HG03196 (cell line): Measurements from ENCODE around the gene RPL22.

Experiments used
- ATAC-seq: cut with Tn5 transposase; IDR thresholded peaks from one replicate; pipeline ENCODE4 v1.9.1; 2021; ENCODE audit not compliant: unreplicated experiment

Gene RPL22

DNA sequence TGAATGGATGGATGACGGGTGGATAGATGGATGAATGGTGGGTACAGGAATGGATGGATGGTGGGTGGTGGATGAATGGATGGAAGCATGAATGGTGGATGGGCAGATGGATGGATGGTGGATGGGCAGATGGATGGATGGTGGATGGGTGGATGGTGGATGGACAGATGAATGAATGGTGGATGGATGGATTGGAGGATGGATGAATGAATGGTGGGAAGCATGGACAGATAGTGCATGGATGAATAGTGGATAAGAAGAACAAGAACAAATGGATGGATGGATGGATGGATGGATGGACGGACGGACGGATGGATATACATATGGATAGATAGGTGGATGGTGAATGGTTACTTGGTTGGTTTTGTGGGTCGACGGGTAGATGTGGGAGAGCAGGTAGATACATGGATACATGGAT is 24.0 kb downstream of the RPL22 start:
- ATAC-seq = no peak

DNA sequence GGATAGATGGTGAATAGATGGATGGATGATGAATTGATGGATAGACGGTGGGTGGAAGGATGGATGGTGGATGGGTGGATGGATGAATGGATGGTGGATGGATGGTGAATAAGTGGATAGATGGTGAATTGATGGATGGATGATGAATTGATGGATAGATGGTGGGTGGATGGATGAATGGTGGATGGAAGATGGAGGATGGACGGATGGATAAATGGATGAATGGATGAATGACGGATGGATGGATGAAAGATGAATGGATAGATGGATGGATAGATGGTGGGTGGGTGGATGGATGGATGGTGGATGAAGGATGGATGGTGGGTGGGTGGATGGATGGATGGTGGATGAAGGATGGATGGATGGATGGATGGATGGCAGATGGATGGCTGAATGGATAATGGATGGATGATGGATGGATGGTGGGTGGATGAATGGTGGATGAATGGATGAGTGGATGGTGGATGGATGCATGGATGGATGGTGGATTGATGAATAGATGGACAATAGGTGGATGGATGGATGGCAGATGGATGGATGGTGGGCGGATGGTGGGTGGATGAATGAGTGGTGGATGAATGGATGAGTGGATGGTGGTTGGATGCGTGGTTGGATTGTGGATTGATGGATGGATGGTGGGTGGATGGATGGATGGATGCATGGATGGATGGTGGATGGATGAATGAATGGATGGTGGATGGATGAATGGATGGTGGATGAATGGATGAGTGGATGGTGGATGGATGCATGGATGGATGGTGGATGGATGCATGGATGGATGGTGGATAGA is 24.6 kb downstream of the RPL22 start:
- no peak for ATAC-seq

GRCh38 chr1:6172549-6172948 is 26.8 kb downstream of the RPL22 start:
- ATAC-seq = no peak

DNA sequence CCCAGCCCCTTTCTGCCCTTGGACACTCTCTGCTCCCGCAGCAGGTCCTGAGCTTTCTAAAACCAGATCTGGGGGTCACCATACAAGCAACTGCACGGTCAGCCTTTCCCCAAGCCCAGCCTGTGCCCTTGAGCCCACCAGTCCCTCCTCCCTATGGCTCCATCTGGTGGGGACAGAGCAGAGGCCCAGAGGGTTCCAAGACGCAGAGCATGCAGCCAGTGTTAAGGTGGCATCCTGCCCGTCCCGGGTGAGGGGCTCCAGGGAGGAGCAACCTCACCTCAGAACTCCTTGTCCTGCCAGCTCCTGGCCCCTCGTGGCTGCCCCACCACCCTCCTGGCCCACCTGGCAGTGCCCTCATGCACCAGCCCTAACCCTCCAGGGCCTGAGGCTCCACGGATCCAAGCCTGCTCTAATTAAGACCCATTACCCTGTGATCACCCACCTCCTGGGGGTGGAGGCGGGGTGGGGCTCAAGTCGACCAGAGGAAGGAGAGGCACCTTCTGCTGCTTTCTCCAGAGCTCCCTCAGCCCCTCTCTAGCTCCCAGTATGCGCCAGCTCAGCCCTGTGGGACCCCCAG is 27.8 kb downstream of the RPL22 start:
- ATAC-seq = no peak

- ATAC-seq = no peak
Observed at GRCh38 chr1:6170742-6171201, 28.6 kb downstream of the RPL22 start.

- ATAC-seq = no peak
Observed at GRCh38 chr1:6170116-6170741, 29.2 kb downstream of the RPL22 start.

DNA sequence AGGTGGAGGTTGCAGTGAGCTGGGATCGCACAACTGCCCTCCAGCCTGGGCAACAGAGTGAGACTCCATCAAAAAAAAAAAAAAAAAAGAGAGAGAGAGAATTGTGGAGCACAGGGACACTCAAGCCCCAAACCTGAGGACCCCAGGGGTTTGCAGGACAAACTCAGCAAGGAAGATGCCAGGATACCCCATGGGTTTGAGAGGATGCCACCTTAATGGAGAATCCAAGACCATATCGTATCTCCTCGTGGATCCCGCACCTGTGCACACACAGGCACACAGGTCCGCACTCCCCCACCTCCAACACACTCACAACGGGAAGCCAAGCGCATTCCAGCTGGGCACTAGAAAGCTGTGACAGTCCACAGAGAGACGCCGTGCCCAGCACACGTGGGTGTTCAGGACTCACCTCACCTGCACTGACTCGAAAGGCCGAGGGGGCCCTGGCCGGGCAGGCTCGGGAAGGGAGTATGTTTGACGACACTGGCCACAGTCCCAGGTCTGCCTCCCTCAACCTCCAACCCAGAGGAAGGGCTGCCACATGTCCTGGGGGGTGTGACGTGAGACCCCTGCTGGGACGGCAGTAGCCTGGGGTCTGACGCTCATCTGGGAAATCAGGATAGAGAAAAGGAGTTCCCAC is 30.3 kb downstream of the RPL22 start:
- no peak for ATAC-seq

DNA sequence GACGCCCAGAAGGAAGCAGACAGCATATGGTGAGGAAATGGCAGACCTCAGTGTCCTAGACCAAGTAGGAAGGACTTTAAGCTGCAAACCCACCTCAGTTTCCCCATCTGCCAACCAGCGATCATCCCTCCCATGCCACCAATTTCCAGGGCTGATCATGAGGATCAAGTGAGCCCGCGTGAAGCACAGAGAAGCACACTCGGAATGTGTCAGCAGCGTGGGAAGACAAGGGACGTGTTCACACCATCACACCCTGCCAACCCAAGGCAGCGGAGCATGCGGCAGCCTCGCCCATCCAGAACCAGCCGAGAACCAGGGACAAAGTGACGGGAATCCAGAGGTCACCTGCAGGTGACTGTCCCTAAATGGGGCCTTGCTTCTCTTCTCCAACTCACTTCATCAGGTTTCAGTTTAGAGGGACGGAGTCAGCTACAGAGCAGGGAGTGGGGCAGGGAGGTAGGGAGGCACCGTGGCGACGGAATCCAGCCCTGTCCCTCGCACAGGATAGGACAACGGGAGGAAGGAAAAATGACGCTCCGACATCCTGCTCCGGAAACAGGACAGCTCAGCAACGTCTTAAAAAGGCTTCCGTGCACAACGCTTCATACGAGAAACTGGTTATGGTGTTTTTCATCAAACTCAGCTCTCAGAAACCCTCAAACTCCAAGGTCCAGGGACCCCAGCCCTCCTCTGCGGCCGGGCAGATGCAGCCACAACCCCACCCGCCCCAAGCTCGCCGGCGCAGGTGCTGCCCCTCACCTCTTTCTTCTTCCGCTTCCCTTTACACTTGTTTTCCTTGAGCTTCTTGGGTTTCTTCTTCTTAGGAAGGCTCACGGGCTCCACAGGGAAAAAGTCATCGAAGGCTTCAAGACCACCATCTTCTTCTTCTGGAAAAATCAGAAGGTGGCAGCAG is 31.7 kb downstream of the RPL22 start:
- ATAC-seq = no peak

DNA sequence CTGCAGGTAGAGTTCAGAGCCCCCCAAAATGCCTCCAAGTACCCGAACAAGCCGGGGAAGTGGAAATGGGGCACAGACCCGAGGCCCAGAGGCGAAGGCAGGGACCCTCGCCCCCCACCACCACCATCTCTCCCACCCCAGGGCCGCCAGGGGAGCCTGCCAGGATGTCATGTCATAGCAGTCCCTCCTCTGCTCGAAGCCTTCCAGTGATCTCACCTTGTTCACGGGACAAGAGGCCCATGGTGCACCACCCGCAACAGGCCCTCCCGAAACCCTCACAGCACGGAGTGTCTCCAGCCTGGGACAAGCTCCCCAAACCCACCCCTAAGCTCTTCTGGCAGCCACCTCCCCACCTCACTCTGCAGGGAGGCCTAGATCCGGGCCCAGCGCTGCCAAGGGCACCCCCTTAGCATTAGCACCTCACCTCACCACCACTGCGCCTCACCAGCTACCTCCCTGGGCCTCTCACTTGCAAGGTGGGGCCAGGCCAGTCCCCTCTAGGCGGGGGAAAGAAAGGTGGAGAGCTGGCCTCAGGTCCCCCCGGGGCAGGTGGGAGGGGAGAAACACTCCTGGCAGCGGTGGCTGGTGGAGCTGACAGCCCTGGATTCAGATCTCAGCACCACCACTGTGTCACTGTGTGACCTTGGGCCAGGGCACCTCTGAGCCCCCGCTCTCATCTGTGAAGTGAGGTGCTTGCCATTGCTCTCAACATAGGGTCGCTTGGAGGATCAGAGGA is 32.6 kb downstream of the RPL22 start:
- ATAC-seq = no peak

GRCh38 chr1:6166221-6166620 is 33.2 kb downstream of the RPL22 start:
- no peak for ATAC-seq

DNA sequence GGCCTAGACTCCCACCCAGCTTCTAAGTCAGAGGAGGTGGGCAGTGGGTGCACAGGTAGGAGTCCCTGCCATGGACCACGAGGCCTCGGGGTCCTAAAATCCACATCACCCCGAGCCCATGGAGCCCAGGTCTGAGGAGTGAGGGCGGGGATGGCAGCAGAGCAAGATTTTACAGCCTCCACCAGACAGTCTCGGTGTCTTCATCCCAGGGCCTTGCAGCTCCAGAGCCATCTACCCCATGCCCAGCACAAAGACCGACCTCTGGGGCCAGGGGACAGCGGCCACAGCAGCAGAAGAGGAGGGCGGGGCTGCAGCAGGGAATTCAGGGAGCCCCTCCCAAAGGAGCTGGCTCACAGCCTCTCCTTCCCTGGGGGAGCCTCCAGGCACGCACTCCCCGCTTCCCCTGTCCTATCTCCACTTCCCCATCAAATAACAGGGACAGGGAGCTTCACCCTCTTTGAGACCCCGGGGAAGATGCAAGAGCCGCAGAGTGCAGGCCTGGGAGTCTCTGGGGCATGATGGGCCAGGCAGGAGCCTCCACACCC is 33.9 kb downstream of the RPL22 start:
- no peak for ATAC-seq

GRCh38 chr1:6165027-6165426 is 34.4 kb downstream of the RPL22 start:
- no peak for ATAC-seq

DNA sequence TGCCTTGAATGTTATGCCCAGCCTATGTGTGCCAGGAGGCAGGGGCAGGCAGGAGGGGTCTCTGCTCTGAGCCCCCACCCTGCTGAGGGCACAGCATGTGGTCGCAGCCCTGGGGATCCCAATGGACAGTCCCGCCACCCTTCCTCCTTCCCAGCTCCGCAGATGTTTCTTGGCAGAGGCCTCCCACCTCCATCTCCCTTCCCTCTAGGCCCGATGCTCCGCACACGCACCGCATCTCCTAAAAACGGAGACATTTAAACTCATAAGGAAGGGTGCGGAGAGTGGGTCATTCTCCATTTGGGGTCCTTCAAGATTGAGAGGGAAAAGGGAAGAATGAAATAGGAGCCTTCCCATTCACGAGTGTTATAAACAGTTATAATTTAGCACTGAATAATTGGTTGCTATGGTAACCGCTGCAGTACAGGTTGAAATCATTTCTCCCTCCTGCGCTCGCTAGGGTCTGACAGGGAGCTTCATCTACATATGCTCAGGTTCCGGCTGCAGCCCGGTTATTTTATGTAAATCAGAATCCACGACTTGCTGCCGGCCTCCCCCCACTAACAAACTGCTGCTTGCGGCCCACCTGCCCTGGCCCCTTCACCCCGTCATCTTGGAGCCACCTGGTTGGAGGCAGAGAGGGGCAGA is 35.3 kb downstream of the RPL22 start:
- no peak for ATAC-seq

DNA sequence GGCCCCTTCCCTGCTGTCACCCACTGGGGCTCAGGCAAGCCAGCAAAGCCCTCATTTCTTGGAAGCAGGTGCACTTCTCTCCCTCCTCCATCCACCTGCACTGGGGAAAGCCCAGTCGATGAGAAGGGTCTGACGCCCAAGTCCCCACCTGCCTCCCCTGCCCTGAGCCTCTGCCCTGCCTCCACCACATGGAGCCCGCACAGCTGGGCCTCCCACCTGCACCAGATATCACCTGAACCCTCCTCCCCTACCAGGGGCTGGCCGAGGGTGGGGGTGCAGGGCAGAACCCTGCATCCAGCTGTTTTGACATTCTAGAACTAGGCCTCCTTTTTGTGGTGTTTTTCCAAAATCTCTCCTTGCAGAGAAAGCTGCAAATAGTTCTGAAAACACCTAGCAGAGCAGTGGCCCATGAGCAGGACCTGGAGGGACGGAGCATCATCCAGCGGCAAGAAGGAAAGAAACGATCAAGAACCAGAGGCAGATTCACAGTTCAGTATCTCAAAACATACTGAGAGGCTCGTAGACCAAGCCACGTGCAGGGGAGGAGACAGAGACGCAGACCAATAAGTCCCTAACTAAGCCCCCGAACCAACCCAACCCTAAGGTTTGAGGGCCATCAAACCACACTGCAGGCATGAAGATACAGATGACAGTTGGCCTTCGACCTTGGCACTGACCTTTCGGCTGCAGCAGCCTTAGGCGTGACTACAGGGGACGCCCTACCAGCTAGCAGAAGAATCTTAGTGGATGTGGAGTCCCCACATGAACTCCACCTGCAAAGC is 36.0 kb downstream of the RPL22 start:
- no peak for ATAC-seq

DNA sequence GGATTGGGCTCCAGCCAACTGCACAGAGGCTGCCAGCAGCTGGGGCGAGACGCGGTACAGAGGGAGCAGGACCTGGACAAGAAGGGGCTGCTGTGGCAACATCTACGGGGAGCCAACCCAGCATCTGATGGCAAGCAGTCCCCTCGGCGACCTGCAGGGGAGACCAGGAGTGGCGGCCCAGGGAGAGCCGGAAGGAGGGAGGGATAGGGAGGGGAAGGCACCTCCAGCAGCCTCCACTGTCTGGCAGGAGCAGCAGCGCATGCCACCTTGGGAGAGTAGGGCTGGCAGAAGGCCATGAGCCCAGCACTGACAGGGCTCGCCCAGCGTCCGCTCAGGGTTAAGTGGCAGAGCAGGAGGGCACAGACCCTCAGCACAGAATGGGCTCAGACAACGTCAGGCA is 36.6 kb downstream of the RPL22 start:
- no peak for ATAC-seq

DNA sequence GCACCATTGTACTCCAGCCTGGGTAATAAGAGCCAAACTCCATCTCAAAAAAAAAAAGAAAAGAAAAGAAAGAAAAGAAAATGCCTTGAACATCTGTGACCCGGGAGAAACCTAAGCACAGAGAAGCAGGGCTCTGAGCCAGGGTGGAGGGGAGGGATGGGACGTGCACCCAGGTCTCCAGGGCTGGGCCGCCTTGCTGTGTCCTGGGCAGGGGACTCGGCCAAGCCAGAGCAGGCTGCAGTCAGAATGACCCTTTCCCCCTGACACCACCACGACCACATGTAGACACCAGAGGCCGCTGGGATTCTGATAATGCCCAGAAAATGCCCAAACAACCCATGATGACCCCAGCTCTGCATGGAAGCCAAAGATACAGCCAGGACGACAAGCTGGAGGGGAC is 37.1 kb downstream of the RPL22 start:
- ATAC-seq = no peak

- no peak for ATAC-seq
Observed at GRCh38 chr1:6158181-6158580, 41.2 kb downstream of the RPL22 start.

DNA sequence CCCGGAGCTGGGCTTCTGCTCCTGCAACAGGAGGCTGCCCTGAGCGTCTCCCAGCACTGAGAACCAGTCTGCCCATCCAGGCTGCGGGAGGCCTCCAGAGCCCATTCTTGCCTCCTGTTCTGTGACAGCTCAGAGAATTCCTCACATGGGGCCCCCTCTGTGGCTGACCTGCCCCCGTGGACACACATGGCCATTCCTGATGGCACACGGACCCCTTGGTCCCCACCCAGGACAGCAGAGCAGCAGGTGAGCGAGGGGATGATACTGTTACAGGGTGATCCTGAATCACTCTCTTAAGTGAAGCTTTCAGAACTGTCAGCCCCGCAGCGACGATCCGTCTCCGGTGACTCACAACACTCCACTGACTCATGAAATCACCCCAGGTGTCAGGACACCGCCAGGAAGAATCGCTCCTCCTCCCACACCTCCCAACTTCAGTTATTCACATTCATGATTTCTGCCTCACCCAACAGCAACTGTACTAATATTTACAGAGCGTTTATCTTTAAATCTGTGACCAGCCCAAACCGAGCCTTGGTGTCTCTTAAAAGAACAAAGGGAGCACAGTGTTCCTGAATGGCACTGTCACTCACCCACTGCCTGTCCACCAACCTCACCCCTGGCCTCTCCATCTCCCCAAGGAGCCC is 41.7 kb downstream of the RPL22 start:
- no peak for ATAC-seq
